Central memory CD4-positive, alpha-beta T cell (primary cell): Measurements from ENCODE around the gene SNTG2.

Experiments
- DNase-seq: peaks from one replicate; pipeline ENCODE4 v3.0.0; 2022

The SNTG2 gene

DNA sequence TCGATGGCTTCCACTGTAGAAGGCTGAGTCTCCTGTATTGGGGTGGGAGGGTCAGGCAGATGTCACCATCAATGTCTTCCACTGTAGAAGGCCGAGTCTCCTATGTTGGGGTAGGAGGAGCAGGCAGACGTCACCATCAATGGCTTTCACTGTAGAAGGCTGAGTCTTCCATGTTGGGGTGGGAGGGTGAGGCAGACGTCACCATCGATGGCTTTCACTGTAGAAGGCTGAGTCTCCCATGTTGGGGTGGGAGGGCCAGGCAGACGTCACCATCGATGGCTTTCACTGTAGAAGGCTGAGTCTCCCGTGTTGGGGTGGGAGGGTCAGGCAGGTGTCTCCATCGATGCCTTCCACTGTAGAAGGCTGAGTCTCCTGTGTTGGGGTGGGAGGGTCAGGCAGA is 345.1 kb downstream of the SNTG2 start:
- DNase-seq = no peak

DNA sequence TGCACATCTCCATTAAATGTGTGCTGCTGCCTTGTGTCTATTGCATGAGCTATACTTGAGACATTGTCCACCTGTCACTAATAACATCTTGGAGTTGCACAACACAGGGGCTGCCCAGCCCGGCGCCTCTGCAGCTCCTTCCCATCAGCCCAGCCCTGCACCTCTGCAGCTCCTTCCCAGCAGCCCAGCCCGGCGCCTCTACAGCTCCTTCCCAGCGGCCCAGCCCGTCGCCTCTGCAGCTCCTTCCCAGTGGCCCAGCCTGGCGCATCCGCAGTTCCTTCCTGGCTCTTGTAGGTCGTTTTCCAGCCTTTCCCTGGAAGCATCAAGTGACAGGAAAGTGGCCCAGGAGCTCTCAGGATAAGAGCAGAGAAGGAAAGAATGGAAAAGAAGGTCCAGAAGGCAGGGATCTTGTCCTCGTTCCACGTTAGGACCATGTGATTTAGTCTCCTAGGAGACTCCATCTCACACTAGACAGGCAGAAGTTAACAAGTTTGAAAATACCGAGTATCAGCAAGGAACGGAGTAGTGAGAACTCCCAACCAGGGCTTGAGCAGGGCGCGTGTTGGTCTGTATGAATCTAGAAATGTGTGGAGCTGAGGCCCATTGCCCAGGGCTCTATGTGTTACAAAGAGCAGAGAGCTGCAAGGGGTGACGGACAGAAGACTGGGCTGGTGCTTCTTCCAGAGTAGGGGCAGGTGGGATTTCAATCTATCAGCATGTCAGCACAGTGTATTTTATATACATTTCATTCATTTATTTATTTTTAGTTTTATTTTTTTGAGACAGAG is 346.9 kb downstream of the SNTG2 start:
- no peak for DNase-seq

DNA sequence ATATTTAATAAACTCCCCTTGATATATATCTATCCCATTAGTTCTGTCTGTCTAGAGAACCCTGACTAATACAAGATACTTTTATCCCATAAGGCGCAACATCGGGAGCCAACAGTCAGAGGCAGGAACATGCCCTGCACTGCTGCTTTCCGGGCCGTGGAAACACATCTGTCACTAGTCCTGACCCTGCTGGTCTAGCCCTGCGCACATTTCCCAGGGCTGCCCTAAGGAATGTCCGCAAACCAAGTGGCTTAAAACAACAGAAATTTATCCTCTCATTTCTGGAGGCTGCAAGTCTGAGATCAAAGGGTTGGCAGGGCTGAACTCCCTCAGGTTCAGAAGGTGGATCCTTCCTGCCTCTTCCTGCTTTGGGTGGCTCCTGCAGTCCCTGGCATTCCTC is 348.4 kb downstream of the SNTG2 start:
- no peak for DNase-seq

DNA sequence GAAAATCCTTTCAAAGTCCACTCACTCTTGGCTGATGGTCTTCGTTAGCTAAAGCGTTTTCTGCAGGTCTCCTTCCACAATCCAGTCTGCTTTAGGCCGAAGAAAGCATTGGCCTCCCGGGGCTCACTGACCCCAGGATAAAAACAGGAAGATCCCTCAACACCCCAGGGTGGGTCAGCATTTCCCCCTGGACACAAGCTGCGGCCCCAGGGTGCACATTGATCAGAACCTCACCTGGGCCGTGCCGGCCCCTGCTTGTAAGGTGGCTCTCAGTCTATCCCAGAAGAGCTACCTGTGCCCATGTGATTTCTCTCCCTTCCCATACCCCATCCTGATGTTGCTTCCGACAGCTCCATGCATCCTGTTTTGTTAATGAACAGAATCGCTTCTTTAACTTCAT is 349.6 kb downstream of the SNTG2 start:
- no peak for DNase-seq

DNA sequence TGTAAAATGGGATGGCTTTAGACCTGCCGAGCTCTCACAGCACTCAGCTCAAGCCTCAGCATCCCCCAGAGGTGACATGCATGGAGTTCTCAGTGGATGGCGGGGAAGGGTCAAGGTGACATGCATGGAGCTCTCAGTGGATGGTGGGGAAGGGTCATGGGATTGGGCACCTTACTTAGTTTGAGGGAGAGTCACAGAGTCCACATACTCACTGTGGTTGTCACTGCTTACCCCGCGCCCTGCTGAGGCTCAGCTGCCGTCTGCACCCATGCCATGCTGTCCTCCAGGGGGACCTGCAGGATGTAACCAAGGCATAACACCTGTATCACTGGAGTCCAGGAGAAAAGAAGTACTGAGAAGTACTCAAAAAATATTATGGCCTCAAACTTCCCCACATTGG is 350.4 kb downstream of the SNTG2 start:
- no peak for DNase-seq

DNA sequence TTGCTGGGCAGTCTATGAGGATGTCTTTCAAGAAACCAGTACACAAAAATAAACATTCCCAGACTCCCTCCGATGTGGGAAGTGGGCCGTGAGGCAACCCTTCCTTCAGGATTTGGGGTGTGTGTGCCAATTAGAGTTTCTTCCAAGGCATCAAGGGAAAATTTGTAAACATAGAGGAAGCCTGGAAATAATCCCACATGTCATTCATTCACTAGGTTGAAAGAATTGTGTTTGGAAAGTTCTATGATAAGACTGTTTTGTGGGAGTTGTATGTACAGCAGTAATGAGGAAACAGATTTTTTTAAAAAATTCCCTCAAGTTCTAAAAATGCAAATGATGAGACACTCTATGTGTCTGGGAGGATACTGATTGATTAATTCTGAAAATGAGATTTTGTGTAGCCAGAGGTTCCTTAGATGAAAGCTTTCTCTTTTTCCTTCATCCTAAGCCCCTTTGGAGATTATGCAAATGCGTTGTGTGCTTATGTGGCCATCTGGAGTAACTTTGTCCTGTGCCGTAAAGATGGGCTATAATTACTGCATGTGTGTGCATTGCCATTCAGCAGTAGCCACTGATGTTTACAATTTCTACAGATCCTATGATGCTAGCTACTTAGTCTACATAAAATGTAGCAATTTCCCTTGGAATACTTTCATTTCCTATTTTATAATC is 354.8 kb downstream of the SNTG2 start:
- DNase-seq = no peak

DNA sequence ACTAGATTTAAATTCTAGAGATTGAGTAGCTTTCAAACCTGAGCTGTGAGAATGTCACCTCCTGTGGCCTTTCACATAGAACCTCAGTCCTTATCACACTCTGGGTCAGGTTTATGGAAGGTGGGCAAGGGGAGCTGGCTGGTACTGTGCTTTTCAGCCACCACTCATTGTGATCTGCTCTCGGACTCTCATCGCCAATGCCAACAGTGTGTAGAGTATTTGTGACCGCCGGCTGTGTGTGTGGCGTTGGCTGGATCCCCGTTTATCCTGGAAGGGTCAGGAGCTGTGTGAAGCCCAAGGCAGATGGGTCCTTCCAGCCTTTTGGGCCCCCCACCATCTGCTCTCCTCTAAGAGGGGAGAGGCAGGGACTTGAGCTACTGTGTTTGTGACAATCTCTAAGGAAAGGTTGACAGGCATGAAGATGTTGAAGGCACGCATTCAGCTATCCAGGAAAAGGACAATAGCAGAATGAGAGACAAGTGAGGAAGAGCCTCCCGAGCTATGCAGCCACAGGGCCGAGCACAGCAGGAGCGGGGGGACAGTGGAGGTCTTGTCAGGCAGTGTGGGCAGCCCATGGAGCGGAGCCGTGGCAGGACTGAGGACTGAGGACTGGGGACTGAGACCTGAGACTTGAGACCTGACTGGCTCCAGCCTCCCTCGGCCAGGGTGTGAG is 355.5 kb downstream of the SNTG2 start:
- no peak for DNase-seq

DNA sequence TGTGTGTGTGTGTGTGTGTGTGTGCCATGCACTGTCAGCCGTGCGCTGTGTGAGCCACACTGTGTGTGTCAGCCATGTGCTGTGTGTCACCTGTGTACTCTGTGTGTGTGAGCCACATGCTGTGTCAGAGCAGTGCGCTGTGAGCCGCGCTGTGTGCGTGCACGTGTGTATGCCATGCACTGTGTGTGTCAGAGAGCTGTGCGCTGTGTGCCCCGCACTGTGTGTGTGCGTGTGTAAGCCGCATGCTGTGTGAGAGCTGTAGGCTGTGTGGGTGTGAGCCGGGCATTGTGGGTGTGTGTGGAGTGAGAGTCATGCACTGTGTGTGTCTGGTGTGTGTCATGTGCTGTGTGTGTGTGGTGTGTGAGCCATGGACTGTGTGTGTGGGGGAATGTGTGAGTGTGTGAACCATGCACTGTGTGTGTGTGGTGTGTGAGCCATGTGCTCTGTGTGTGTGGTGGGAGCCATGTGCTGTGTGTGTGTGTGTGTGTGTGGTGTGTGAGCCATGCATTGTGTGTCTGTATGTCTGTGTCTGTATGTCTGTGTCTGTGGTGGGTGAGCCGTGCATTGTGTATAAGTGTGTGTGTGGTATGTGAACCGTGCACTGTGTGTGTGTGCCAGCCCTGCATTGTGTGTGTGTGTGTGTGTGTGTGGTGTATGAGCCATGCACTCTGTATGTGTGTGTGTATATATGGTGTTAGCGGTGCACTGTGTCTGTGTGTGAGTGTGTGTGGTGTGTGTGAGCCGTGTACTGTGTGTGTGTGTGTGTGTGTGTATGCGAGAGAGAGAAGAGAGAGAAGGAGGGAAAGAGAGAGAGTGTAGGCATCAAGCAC is 356.3 kb downstream of the SNTG2 start:
- no peak for DNase-seq

DNA sequence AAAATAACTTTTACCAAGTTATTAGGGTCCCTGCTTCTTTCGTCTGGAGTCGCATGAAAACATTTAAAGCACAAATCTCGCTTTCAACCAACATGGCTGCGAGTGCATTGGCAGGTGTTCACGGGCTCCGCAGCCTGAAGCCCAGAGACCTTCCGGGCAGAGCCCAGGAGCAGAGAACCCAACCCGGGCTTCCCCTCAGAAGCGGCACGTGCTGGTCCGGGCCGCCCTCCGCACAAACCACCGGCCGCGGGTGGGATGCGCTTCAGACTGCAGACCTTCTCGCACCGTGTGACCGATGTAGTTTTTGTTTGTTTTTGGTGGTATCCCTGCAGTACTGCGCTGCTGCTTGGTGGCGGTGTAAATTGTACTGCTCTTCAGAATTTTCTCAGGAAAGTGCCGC is 357.0 kb downstream of the SNTG2 start:
- DNase-seq = no peak

DNA sequence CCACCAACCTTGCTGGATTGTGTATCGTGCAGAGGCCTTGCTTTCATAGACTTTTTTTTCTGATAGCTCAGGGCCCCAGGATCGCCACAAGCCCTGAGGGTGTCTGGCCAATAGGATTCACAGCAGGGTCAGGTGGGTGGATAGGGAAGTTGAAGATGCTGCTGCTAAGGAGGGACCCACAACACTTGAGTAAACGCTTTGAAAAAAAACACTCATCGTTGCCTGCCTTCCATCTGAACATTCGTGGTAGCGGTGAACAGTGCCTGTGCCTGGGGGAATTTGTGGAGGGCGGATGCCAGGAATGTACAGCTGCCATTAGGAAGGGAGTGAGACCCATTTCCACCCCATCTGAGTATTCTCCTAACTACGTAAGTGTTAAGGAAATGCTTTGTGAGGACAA is 358.0 kb downstream of the SNTG2 start:
- no peak for DNase-seq

DNA sequence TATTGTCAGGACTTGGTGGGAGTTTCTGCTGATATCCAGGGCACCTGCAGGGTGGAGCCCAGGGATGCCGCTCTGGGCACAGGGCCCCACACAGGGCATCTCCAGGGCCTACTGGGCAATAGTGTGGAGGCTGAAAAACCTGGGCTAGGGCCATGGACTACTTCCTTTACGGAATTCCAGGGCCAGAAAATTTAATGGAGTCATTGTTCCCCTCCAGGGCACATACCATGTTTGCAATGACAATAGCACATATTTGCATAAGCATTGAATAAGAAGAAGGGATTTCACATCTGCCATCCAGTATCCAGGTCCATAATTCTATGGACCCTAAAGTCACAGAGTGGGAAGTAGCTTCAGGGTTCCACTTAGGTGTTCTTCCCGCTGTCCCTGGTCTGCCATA is 358.9 kb downstream of the SNTG2 start:
- DNase-seq = no peak

DNA sequence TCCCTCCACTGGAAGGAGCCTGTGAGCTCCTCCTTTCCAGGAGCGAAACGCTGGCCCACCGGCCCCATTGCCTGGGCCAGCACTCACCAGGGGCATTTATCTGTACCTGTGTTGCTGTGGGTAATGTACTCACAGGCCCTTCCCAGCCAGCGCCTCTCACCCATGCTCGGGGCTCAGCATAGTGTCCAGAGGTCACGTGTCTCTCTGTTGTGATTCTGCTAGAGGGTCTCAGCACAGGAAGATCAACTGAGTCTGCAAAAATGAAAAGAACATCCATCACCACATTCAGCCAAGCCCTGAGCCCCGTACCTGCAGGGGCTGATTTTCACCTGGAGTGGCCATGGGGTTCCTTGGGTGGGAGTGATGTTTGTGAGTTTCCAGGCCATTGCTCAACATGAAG is 359.6 kb downstream of the SNTG2 start:
- no peak for DNase-seq

DNA sequence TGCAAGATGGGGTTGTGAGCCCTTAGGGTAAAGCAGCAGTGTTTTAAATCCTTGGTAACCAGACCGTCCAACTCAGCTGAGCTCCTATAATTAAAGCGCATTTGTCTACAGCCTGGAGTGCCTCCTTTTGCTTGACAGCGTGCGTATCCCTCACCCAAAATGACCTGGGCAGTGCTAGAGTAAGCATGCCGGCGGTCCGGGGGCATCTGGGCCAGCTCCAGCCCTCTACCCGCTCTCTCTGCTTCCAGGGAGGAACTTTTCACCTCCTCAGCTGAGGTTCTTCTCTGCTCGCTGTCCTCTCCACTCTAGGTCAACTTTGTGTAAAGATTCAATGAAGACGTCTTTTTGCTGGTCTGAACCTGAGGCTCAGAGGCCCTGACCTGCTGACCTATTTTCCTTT is 360.2 kb downstream of the SNTG2 start:
- no peak for DNase-seq

DNA sequence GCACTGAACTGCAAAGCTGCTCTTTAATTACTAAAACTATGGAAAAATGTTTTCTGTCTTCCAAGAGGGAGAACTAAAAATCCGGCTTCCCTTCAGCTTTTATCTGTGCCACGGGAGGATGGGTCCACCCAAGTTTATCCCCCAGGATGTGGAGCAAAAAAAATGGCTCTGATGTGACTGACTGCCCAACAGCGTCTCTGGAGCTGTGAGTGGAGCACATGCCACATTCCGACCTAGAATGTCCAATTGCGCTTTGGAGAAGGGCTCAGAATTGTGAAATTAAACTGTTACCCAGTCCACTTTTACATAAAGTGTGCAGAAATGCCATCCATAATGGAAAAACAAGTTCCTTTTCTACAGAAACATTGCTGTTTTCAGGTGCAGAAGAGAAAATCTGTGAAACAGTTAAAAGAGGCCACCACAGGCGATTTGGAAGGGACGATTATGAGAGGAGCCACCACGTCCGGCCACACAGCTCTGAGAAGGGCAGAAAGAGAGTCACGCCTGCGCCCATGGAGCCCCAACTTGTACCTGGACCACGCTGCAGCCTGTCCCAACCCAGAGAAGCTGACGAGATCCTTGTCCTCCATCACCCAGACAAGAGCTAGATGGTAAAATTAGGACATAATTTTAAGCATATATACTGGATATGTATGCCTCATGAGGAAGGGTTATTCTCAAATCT is 362.7 kb downstream of the SNTG2 start:
- DNase-seq = no peak

DNA sequence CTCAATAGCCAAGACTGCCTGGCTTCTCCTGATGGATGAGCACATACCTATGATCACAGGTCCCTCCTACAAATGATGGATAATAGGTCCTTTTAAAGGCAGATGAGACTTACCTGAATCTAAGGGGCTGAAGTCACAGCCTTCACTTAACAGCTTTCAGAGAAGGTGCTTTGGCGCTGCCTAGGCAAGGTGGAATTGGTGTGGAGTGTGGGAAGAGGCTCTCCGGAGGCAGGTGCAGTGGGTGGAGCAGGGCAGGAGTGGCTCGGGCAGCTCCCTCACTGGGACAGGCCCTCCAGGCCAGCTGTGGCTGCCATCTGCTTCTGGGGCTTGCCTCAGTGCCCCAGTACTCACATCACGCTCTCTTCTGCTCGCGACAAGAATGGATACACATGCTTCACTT is 363.6 kb downstream of the SNTG2 start:
- no peak for DNase-seq

DNA sequence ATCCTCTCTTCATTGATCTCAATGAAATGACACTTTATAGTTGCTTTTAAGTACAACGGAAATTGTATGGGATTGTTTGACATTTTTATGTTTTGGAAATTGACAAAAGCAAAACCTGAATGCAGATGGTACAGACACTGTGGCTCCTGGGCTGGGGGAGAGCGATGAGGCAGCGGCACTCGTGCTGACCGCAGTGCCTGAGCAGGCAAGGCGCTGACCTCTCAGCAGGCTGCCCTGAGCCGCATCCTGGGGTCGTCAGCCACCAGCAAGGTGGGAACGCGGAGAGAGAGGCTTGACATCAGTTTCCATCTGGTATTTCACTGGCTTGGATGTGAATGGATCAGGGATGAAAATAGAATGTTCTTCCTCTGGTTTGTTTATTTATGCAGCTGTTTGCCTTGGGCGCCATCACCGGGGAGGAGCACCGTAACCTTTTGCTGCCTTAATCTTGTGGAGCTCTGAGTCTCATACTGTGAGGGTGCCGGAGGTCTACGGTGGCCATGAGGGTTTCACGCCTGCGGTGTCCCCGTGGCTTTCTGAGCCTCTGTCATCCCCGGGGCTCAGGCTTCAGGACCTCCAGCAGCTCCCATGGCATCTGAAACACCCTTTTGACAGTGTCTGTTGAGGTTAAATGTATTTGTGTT is 367.8 kb downstream of the SNTG2 start:
- DNase-seq = no peak

DNA sequence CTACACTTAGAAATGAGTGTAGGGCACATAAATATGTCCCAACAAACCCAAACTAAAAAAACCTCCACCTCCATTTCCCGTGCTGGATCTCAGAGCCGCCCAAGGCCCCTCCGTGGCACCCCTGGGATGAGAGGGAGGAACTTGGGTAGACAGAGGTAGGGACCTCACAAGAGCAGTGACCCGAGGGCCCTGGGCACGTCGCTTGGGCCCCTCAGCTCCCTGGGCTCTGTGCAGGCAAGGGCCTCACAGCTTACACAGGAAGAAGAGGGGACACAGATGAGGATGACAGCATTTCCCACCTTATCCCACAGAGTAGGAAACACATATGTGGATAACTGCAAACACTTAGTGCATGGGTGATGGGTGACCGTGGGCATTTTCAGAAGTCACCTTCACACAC is 368.7 kb downstream of the SNTG2 start:
- DNase-seq = no peak

DNA sequence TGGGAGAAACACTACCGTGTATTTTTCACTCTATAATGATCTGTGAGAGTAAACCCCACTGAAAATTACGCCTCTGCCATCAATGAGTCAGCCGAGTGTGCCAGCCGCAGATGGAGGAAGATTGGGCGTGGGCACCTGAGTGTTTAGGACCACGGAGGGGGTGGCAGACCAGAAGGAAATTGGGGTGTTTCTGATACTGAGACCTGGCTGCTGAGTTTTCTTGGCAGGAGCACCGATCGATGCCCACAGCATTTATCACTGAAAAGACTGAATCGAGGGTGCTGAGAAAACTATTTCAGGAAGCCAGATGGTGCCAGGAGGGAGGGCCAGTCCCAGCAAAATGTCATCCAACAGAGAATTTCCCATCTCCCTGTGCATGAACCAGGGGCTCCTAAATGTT is 370.7 kb downstream of the SNTG2 start:
- DNase-seq = no peak

DNA sequence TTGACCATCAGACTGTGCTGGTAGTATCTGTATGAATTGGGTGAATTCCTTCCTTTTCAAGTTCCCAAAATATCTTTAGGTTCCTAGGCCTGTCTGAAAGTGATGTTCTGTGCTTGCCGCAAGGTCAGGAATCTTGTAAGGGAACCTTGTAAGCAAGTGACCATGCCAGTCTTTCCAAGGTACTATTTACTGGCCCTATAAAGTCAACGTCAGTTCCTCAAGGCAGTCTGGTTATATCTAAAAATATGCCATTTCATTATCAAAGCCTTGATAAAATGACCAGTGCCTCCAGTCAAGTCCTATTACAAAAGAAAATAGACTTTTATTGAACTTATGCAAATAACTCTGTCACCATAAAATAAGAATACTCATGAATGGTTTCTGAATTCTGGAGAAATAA is 374.2 kb downstream of the SNTG2 start:
- DNase-seq = no peak

DNA sequence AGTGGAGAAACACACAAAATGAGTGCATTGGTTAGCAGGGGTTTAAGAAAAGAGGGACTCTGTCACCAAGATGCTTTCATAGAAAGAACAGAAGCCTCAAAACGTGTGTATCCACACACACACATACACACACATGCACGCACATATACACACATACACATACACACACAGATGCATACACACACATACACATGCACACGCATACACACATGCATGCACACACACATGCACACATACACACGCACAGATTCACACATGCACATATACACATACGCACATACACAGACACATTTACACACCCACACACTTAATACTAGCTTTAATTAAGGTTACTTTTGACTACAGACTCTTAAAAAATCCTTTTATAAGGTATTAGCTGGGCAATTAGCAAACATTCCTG is 378.0 kb downstream of the SNTG2 start:
- DNase-seq = no peak

DNA sequence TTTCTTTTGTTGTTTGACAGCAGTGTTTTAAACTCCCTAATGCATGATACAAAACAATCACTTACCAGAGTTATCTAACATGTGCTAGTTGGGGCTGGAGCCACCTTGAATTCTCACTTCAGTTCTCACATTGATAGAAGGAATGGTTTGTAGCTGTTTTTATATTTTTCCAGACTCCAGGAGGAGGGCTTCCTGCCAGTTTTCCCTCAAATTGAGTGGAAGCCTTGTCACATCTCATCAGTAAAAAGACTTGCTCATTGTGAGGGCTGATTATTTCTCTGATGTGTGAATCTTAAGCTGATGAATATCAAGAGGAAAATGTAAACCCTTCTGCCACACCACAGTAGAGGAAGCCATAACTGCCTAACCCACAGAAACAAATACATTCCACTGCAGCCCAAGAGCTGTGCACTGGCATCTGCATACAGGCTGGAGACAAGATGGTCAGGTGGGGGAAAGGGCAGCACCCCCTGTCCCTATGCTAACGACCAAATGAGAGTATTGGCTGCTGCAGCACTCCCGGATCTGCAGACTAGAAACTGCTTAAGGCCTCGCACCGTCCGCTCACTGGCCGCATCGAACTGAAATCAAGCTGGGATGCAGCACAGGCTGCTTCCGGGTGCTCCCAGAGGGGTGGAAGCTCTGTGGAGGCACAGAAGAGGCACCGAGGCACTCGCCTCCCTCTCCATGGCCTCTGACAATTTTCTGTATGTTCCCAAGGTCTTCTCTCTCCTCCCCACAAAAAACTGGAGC is 388.9 kb downstream of the SNTG2 start:
- no peak for DNase-seq
